GM04504 (cell line): ENCODE results near the gene ATXN7L3.

Experiments
- DNase-seq: peaks from one replicate; pipeline ENCODE4 v3.0.0-alpha.2; 2012; ENCODE audit warnings: low read depth

The ATXN7L3 gene

DNA sequence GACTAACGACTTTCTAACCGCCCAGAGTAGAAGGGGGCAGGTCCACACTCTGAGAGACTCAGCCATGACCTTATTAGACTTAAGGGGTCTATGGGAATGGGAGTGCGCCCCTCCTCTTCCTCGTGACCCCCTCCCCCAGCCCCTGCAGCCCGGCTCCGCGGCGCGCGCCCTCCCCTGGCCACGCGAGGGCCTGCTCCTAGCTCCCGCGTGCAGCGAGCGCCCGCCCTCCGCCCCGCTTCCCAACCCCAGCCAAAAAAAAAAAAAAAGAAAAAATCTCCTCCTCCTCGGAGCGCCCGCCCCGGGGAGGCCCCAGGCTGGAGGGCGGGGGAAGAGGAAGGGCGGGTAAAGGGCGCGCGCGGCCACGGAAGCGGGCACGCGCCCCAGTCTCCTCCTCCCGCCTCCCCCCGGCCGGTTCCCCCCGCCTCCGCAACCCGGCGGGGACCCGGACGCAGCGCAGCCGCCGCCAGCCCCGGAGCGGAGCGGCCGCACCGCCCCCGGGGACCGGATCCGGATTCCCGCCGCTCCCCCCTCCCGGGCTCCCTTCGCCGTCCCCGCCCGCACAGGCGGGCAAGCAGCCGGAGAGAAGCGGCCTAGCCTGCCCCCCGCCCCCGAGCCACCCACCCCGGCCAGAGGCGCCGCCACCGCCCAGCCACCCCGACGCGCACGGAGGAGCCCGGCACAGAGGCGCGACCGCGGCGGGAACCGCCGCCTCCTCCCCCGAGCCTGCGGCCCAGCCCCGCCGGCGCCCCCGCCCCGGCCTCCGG, 18.8 kb upstream of the ATXN7L3 start:
- DNase-seq: peak; percentile 83

DNA sequence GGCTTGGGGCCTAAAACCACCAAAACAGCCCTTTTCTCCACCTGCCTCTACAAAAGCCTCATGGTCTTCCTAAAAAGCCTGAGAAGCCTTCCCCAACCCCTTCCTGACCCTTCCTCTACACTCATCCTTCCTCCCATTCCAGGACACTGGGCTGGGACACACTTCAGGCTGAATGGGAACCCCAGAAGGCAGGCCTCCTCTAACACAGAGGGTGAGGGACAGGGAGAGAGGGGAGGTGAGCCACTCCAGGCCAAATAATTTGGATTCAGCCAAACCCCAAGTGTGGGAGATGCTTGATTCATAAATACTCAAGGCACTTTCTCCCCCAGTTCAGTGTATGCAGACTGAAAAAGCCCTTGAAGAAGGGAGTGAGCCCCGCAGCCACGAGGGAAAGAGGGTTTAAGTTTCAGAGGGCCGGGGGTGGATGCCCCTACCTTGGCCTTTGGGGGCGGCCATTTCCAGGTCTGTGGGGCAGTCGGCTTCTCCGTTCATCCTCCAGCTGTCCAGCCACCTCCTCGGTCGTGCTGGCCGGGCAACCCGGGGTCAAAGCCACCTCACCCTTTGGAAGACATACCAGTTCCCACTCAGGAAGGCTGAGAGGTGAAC, 18.2 kb upstream of the ATXN7L3 start:
- DNase-seq: no peak

DNA sequence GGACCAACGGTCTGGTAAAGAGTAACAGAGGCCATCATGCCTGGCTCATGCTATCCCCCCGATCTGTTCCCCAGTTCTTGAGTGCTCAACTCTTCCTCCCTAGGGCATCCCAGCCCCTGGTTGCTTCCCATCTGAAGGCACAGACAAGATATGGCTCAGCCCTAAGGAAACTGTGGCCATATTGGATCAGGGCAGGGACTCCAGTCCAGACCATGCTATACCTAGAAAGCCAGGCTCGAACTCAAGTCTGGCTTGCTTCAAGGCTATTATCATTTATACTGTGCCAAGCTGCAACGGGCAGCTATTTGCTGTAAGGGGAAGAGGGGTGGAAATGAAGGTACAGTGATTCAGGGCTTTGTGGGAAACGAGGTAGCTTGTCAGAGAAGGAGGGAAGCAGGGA, 17.0 kb upstream of the ATXN7L3 start:
- no peak for DNase-seq

DNA sequence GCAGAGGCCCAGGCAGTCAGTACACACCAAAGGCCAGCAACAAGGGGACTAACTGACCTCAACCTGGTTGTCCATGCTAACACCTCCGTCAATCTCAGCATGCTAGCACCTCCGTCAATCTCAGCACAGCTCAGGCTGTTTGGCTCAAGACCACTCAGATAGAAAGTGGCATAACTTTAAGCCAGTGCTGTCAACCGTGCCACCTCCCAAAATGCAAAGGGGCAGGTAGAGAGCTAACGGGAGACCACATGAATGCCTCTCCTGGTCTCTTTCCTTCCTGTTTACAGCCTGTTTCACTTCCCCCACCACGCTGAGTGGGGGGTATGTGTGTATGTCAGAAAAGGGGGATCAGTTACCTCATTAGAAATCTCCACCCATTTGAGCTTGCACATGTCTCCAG, 16.5 kb upstream of the ATXN7L3 start:
- no peak for DNase-seq

DNA sequence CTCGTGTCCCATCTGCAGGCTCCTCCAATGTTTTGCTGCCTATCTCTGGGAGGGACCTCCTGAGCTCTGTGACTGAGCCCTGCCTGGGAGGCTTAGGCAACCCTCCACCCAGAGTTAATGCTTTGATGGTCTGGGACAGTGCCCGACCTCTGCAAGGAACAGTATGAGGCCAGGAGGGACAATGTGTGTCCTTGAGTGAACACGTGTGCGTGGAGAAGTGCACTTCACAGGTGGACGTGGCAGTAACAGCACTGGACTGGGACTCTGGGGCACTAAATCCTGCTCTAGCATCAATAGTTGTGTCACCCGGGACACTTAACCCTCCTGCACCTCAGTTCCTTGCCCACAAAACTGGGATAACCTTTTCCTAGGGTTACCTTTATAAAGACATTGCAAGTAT, 15.2 kb upstream of the ATXN7L3 start:
- no peak for DNase-seq

DNA sequence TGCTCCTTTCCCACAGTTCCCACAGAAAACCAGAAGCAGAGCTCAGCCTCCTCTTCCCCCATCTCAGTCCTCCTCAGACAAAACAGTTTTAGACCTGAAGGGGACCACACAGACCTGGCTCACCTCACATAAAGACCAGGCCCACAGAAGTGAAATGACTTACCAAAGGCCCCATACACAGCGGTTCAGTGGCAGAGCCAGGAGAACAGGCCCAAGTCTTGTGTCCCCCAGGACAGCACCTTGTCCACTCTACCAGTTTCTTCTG, 14.5 kb upstream of the ATXN7L3 start:
- DNase-seq: no peak

DNA sequence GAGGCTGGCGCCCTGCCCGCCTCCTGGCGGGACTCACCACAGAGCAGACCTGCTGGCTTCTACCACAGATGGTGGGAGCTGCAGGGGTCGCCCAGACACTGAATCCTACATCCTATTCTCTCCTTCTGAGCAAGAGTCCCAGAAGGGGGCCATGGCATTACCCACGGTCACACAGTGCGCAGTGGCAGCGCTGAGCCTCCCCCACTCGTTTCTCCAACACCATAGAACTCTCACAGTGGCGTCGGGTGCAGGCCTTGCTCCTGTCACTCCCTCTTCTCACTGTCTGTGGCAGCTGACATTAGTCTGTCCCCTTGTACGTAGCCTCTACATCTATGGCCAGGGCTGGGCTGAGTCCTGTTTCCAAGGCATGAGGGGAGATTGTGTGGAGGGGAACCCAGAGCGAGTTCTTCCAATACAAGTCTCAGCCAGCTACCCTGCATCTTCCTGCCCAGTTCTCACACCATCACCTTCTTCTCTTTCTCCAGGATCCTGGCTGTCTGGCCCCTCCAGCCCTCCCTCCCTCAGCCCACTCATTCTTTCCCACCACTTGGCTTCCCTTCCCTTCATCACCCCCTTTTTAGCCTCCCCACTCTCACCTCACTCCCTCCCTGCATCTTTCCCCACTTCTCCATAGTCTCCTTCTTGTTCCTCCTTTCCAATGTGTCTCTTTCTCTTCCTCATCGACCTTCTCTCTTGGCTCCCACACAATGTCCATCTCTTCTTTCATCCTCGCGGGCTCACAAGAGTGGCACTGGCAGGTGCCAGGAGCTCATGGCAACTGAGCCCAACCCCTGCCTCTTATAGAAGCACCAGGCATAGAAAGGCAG, 13.9 kb upstream of the ATXN7L3 start:
- DNase-seq: no peak

DNA sequence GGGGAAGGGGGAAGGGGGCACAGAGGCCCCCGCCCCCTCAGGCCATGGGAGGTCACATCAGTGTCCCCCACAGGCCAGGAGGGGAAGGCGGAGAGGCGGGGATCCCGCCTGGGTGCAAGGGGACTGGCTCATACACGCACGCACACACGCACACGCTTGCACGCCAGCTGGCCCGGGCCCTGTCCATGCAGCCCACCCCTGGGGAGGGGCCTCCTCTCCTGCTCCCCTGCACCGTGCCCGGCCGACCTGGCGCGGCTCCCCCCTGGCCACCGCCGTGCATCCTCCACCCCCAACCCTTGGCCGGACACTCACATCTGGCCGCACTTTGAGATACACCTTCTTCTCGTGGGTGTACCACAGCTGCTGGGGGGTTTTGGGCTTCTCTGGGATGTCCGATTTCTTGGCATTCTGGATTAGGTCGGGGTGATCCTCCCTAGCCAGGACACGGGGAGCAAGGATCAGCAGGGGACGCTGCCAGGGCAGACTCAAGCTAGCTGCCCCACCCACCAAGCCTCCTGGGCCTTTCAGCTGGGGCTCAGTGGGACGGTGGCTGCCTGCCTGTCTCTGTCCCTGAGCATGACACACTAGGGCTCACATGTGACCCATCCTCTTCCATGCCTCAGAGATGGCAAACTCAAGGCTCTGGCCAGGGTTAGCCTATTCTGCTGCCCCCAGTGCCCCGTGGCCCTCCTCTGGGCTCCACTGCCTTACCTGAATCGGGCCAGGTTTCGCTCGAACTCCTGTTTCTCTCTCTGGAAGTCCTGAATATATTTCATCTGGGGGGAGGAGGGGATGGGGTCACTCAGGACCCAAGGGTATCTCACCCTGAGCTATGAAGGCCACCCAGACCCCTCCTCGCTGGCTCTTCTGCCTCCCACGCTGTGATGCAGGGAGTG, 13.1 kb upstream of the ATXN7L3 start:
- no peak for DNase-seq

DNA sequence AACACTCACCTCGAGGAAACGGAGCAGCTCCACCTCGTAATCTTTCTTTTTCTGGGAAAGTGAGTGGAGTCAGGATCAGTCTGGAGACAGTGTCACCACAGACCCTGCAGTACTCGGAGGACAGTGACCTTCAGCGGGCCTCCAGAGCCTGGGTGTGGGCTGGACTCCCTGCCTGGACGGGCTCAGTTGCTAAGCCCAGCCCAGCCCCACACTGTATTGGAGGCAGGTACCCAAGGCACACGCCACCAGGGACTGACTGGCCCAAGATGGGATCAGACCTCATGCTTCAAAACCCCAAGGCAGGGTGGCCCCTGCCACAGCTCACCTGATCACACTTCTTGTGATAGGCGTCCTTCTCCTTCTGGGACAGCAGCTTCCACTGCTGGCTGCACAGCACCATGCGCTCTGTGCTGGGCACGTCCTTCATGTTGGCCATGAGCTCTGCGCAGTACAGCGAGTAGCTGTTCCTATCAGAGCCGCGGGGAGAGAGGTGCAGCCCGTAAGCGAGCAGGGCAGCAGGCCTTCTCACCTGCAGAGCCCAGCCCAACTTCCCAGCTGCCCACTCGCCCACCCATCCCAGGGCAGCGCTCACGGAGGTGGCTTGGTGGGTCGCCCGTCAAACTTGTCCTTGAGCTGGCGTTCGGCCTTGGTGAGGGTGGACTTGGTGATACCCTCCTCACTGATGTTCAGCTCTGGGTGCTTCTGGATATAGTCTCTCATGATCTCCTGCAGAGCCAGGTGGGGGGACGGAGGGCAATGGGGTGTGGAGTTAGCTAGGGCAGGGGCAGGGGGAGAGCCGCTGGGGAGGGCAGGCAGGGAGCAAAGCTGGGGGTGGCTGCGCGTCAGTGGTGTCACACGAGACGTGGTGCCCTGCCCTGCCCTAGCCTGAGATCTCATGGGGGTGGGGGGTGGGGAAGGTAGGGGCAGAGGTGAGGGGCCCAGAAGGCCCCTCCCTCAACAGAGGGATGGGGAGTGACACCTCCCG, 11.9 kb upstream of the ATXN7L3 start:
- no peak for DNase-seq

DNA sequence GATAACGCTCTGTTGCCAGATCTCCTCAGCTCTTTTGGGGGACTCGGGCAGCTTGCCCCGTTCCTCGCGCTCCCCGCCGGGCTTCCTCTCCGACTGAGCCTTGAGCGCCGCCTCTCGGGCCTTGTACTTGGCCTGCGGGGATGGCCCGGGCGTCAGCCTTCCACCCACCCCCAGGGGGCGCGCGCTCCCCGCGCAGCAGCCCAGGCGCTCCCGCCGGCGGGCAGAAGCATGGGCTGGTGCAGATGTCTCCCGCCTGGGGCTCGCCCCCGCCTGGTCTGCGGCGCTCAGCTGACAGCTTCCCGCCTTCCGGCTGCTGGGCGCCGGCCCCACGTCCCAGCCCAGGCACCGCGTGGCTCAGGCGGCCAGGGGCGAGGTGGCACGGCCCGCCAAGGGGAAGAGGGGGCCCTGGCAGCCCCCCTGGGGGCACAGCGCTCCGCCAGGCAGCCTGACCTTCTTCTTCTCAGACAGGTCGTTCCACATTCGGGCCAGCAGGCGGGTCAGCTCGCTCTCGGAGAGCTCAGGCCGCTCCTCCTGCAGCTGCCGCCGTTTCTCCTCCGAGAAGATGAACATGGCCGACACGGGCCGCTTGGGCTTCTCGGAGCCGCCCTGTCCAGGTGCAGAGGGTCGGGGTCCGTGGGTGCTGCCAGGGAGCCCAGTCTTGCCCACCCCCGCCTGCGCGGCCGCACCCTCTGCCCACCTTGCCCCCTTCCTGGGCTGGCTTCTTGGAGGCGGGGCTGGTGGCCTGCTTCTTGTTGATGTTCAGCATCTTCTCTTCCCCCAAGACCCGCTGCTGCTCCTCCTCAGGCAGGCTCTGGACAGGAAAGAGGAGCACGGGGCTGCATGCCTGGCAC, 10.9 kb upstream of the ATXN7L3 start:
- DNase-seq: peak; percentile 77

DNA sequence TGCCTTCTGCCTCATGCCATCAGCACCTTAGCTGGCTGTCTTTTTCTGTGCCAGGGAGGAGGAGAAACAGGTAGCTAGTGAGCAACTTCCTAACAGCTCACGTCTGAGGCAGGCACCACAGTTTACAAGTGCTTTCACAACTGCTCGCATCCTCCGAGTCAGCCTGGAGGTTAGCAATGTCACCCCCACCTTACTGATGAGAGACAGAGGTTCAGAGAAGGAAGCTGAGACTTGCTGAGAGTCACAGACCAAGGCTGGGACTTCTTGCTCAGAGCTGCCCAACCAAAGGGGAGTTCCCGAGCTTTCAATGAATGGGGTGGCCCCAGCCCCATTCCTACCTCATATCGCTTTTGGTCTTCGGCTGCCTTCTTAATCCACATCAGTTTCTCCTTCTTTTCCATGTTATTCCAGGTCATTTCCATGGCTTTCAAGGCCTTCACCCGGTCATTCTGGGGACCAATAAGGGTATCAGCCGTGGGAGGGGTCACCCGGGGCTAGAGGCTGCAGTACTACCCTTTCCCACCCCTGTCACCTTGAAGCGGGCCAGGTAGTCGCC, 10.2 kb upstream of the ATXN7L3 start:
- no peak for DNase-seq

DNA sequence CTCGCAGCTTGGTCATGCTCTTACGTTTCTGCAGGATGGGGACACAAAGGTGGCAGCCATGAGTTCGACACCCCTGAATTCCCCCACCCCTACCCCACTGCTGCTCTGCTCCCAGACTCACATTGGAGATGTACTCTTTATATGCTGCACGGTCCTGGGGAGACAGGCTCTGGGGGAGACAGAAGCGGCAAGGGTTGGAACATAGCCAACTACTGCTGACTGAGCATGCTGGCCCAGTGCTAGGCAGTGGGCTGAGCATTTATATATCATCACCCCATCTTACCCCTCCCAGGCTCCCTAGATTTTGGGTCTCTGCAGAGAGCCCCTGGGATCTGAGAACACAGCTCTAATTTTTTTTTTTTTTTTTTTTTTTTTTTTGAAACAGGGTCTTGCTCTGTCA, 8.1 kb upstream of the ATXN7L3 start:
- no peak for DNase-seq

DNA sequence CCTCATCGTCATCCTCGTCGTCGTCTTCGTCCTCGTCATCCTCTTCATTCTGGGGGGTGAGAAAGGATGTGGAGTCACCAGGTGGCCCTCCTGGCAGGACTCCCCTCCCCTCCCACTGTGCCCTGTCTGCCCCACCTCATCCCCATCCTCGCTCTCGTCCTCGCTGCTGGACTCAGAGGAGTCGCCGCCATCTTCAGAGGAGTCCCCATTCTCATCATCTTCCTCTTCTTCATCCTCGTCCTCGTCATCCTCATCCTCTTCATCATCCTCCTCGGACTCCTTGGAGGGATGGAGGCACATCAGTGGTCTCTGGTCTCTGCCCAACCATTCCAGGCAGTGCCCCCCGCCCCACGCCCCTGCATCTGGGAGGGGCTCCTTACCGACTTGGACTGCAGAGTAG, 7.6 kb upstream of the ATXN7L3 start:
- no peak for DNase-seq

DNA sequence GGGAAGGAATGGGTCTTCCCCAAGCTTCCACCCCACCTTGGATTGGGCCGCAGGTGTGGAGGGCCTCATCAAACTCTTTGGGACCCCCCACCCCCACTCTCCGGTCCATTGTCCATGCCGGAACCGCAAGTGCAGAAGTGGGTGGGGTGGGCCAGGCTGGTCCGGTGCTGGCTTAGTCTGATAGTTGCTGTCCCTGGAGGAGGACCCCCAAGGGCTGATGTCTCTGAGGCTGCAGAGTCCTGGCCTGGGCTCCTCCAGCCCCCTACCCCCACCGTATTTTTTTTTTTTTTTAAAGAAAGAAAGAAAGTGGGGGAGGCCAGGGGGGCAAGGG, 7.1 kb upstream of the ATXN7L3 start:
- no peak for DNase-seq

DNA sequence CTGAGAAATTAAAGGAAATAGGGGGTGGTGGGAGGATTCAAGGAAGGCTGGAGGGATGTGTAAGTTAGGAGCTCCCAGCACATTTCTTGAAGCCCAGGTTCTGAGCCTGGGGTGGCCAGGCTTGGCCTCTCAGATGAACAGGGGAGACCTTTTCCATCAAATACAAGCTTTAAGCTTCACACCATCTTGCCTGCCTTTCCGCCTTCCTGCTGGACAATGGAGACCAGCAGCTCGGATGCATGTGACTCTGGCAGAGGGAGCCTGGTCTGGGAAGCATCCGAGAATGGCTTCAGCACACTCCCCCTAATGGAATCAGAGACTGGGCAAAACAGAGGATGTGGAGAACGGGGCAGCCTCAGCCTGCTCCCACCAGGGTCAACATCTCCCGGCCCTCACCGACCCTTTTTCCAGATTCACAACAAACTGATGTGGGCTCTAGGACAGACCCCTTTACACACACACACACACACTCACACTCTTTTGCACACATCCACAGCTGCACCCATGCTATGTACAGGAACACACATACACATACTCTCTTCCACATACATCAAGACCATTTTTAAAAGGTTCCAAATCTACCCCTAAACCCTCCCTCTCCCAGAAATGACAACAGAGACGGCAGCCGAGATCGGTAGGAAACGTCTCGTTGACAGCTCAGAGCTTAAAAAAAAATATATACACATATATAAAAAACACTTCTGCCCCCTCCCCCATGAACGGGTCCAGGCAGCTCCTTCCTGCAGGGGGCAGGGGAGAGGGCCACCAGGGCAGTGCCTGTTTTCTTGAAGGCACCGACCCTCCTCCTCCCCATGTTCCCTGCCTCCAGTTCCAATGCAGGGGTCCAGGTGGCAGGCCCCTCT, 6.5 kb upstream of the ATXN7L3 start:
- no peak for DNase-seq

DNA sequence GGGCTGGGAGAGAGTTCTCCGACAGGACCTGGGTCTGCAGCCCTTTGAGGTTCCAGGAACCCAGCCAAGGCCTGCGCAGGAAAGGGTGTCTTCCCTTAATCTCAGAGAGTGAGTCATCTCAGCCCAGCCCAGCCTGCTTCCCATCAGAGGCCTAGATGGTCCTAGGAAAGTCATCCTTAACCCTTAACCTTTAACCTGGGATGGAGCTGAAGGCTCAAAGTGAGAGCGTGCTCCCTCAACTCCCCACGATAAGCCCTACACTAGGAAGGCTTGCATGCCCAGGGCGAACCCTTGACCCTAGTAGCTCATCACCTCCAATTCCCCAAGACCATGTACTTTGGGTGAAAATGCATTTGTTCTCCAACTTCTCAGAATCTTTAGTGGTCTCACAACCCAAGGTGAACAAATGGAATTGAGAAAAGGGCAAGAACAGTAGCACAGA, 4.8 kb upstream of the ATXN7L3 start:
- no peak for DNase-seq

DNA sequence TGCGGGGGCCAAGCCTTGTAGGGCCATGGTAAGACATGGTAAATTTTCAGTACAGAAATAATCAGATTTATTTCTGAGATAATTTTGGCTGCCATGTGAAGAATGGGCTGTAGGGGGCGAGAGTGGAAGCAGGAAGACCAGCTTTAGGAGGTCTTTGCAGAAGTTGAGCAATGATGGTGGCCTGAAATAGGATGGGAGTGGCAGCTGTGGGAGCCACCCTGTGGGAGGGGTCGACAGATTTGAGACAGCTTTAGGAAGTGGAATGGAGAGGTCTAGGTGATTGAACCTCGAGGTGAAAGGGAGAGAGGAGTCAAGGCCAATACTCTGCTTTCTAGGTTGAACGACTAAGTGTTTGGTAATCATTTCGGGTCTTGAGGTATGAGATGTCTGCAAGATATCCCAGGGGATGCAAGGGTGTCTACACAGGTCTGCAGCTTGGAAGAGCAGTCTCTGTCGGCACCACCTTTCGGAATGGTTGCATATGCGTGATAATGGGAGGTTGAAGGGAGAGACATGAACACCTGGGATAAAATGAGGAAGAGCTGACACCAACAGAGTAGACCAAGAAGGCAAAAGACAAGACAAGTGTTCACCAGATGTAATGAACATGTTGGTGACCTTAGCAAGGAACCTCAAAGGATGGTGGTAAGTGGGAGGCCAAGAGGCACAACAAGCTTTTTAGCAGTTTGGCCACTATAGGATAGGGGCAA, 4.2 kb upstream of the ATXN7L3 start:
- DNase-seq: no peak

DNA sequence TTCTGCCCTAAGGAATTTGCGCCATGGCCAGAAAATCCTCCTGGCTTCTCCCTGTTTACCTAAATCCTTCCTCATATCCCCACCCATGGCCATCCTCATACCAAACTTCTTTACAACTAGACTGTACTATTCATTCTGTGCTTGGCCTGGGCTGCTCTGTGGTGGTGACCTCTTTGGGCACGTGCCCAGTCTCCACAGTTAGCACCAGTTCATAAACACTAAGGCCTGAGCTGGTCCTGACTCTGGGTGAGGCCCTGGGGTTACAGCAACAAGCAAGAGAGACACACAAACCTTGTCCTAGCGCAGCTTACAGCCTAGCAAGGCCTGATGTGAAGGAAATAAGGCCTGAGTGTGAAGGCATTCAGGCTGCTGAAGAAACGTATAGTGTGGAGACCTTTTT, 3.1 kb upstream of the ATXN7L3 start:
- no peak for DNase-seq
